ENCODE results near the gene TAOK3. TPM values are rescaled to one million over a fixed set of nuclear protein-coding genes. Genes with fewer than 3 reads are reported as not detected.

TAOK3 gene
- total RNA-seq, result 36.1 and 61.7 TPM in 2 replicates

GRCh38 chr12:118372541-118373495 lies at the start of gene TAOK3:
TSS of gene TAOK3 (minus strand) at chr12:118372907. CDS start at chr12:118255567, 117,340 bp downstream.

DNA sequence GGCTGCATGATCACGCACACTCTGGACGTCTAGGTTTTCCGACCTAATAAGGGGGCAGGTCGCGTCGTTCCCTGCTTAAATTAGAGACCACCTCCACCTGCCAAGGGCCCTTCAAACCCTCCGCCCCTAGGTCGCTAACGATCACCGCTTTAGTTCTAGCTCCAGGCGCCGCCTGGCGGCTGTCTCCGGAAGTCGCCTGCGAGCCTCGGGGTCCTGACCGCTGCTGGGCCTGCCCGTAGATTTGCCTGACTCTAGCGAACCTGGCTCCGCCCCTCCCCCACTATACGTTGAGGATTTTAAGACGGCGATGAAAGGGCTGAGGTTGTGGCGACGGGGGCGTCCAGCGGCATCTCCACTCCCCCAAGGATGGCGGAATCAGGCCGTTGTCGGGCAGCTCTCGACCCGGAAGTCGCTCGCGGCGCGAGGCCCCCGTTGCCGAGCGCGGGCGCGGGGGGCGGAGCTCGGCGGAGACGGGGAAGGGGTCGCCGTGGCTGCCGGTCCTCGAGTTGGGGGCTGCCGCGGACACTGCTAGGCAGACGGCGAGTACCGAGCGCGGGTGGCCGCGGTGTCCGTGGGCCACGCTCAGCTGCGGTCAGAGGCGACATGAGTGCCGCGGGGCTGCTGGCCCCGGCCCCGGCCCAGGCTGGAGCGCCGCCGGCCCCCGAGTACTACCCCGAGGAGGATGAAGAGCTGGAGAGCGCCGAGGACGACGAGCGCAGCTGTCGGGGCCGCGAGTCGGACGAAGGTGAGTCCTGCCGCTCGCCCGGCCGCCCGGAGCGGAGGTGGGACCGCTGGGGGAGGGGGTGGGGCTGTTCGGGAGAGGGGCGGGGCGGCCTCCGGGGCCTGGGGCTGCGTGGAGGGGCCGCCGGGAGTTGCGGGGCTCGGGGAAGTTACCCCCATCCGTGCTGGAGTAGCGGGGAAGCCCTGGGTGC lies 3.6 kb upstream of the TAOK3 start, which contains the start of gene SUDS3:
TSS of gene SUDS3 (plus strand) at position 467 of the 932 bp plus-strand sequence. CDS start at position 604, 137 bp downstream.

GRCh38 chr12:118135788-118136558 lies 236.7 kb downstream of the TAOK3 start, which contains the start of gene PEBP1:
TSS of gene PEBP1 (plus strand) at chr12:118136124. CDS start at chr12:118136210, 86 bp downstream.

DNA sequence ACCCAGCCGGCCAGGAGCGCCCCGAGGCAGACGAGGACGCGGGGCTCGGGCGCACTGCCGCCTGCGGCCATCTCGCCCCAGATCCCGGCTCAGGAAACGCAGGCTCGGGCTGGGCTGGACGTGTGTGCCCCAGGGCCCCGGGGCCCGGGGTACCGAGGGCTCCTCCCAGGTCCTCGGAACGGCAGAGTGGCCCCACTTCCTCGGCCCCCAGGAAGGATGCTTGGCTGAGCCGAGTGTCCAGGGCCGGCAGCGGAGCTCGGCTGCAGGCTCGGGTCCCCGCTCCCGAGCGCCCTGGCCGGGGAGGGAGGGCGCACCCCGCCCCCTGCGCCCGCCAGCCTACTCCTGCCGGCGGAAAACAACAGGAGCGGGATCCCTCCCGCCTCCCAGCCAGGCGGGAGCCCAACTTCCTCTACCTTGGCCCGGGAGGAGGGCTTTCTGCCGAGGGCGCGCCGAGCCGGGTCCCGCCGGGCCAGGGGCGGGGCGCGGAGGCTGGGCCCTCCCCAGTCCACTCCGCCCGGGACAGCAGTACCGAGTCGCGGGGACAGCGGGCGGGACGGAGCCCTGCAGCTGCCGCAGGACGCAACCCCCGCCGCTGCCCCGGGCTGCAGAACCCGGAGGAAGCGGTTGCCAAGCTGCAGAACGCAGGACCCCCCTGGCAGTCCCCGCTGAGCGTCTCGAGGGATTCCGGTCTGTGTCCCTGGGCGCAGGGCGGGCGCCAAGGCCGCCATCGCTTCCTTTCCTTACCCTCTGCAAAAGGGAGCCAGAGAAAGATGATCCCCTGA lies 268.9 kb downstream of the TAOK3 start, which contains the start of gene VSIG10:
TSS of gene VSIG10 (minus strand) at position 411 of the 782 bp plus-strand sequence. CDS start at position 71, 340 bp downstream.

Other genes with a start within 250 kb of the TAOK3 start
- 226 and 243 TPM in 2 replicates for gene PEBP1, start 236.8 kb downstream of the TAOK3 start, total RNA-seq
- 29.1 and 53.4 TPM in 2 replicates for gene SUDS3, start 3.6 kb upstream of the TAOK3 start, total RNA-seq

Measured in smooth muscle cell of trachea (primary cell).